ENCODE data around the gene KLHL7.
"Not testable (repeated sequence)": the region's sequence is repeated elsewhere in the genome, so short reads cannot be mapped to it uniquely, and the experiment has no call there.

The KLHL7 gene

GRCh38 chr7:23184709-23185359 is 79.2 kb downstream of the KLHL7 start:
- FAIRE-seq: no peak
- no peak for DNase-seq (ENCODE audit: insufficient read length)
- TF ChIP-seq POLR2A (IDR thresholded peaks at IDR 0.05; ENCODE audit: low read depth, low read length): no peak
- TF ChIP-seq POLR2AphosphoS5 (IDR thresholded peaks at IDR 0.05; ENCODE audit: low read depth, low read length): no peak
- TF ChIP-seq TAF1 (IDR thresholded peaks at IDR 0.05; ENCODE audit: borderline replicate concordance, low read depth, low read length): no peak

GRCh38 chr7:23185980-23186379 is 80.4 kb downstream of the KLHL7 start:
- DNase-seq (ENCODE audit: insufficient read length) (no peak), FAIRE-seq (no peak)
- TF ChIP-seq POLR2AphosphoS5 (IDR thresholded peaks at IDR 0.05; ENCODE audit: low read depth, low read length): no peak

GRCh38 chr7:23191022-23191421 is 85.4 kb downstream of the KLHL7 start:
- no peak for FAIRE-seq
- TF ChIP-seq TAF1 (IDR thresholded peaks at IDR 0.05; ENCODE audit: borderline replicate concordance, low read depth, low read length) (no peak), POLR2AphosphoS5 (IDR thresholded peaks at IDR 0.05; ENCODE audit: low read depth, low read length) (no peak), POLR2A (IDR thresholded peaks at IDR 0.05; ENCODE audit: low read depth, low read length) (no peak)

GRCh38 chr7:23193650-23194227 is 88.2 kb downstream of the KLHL7 start:
- not testable (repeated sequence) for FAIRE-seq; DNase-seq (ENCODE audit: insufficient read length)

More at GRCh38 chr7:23191022-23191421, 85.4 kb downstream of the KLHL7 start:
- no peak for DNase-seq (ENCODE audit: insufficient read length)

GRCh38 chr7:23196306-23196705 is 90.7 kb downstream of the KLHL7 start:
- TF ChIP-seq TAF1 (IDR thresholded peaks at IDR 0.05; ENCODE audit: borderline replicate concordance, low read depth, low read length) (no peak), POLR2AphosphoS5 (IDR thresholded peaks at IDR 0.05; ENCODE audit: low read depth, low read length) (no peak), POLR2A (IDR thresholded peaks at IDR 0.05; ENCODE audit: low read depth, low read length) (no peak)
- FAIRE-seq: no peak

GRCh38 chr7:23197745-23198144 is 92.2 kb downstream of the KLHL7 start:
- FAIRE-seq; DNase-seq (ENCODE audit: insufficient read length): not testable (repeated sequence)

More at GRCh38 chr7:23196306-23196705, 90.7 kb downstream of the KLHL7 start:
- DNase-seq (ENCODE audit: insufficient read length): no peak

GRCh38 chr7:23200331-23200730 is 94.7 kb downstream of the KLHL7 start:
- no peak for TF ChIP-seq TAF1 (IDR thresholded peaks at IDR 0.05; ENCODE audit: borderline replicate concordance, low read depth, low read length)
- TF ChIP-seq POLR2A (IDR thresholded peaks at IDR 0.05; ENCODE audit: low read depth, low read length): no peak
- no peak for TF ChIP-seq POLR2AphosphoS5 (IDR thresholded peaks at IDR 0.05; ENCODE audit: low read depth, low read length)
- no peak for FAIRE-seq
- DNase-seq (ENCODE audit: insufficient read length): no peak

- FAIRE-seq: no peak
These were observed 98.7 kb downstream of the KLHL7 start for GRCh38 chr7:23204241-23204640.

GRCh38 chr7:23205577-23205908 is 100.0 kb downstream of the KLHL7 start:
- no peak for FAIRE-seq
- TF ChIP-seq TAF1 (IDR thresholded peaks at IDR 0.05; ENCODE audit: borderline replicate concordance, low read depth, low read length) (no peak), POLR2AphosphoS5 (IDR thresholded peaks at IDR 0.05; ENCODE audit: low read depth, low read length) (no peak), POLR2A (IDR thresholded peaks at IDR 0.05; ENCODE audit: low read depth, low read length) (no peak)
- no peak for DNase-seq (ENCODE audit: insufficient read length)

More at GRCh38 chr7:23204241-23204640, 98.7 kb downstream of the KLHL7 start:
- TF ChIP-seq POLR2A (IDR thresholded peaks at IDR 0.05; ENCODE audit: low read depth, low read length) (no peak), POLR2AphosphoS5 (IDR thresholded peaks at IDR 0.05; ENCODE audit: low read depth, low read length) (no peak), TAF1 (IDR thresholded peaks at IDR 0.05; ENCODE audit: borderline replicate concordance, low read depth, low read length) (no peak)
- no peak for DNase-seq (ENCODE audit: insufficient read length)

GRCh38 chr7:23205909-23206767 is 100.6 kb downstream of the KLHL7 start:
- FAIRE-seq (no peak), DNase-seq (ENCODE audit: insufficient read length) (no peak)
- TF ChIP-seq POLR2AphosphoS5 (IDR thresholded peaks at IDR 0.05; ENCODE audit: low read depth, low read length) (no peak), TAF1 (IDR thresholded peaks at IDR 0.05; ENCODE audit: borderline replicate concordance, low read depth, low read length) (no peak), POLR2A (IDR thresholded peaks at IDR 0.05; ENCODE audit: low read depth, low read length) (no peak)

- TF ChIP-seq TAF1 (IDR thresholded peaks at IDR 0.05; ENCODE audit: borderline replicate concordance, low read depth, low read length) (no peak), POLR2A (IDR thresholded peaks at IDR 0.05; ENCODE audit: low read depth, low read length) (no peak), POLR2AphosphoS5 (IDR thresholded peaks at IDR 0.05; ENCODE audit: low read depth, low read length) (no peak)
- DNase-seq (ENCODE audit: insufficient read length) (no peak), FAIRE-seq (no peak)
These were observed 101.4 kb downstream of the KLHL7 start for GRCh38 chr7:23207021-23207420.

GRCh38 chr7:23207884-23208283 is 102.3 kb downstream of the KLHL7 start:
- FAIRE-seq (no peak), DNase-seq (ENCODE audit: insufficient read length) (no peak)
- TF ChIP-seq POLR2AphosphoS5 (IDR thresholded peaks at IDR 0.05; ENCODE audit: low read depth, low read length): no peak
- no peak for TF ChIP-seq TAF1 (IDR thresholded peaks at IDR 0.05; ENCODE audit: borderline replicate concordance, low read depth, low read length)
- no peak for TF ChIP-seq POLR2A (IDR thresholded peaks at IDR 0.05; ENCODE audit: low read depth, low read length)
